Gastroesophageal sphincter (tissue), 3 donors: ENCODE measurements around the gene FAM47C.
"Not testable (repeated sequence)": the region's sequence is repeated elsewhere in the genome, so short reads cannot be mapped to it uniquely, and the experiment has no call there.

Source experiments
- POLR2A ChIP-seq, 2 donors: fragments of 450-650 bp; IDR thresholded peaks; one replicate each; pipeline ENCODE4 v1.6.1; 2017; ENCODE audit warnings: antibody characterized with exemption in 2 of 2, mild to moderate bottlenecking in 2 of 2, moderate library complexity in 1 of 2
- POLR2AphosphoS5 ChIP-seq: sonication (generic); formaldehyde crosslinking; IDR thresholded peaks from one replicate; pipeline ENCODE4 v1.6.1; 2017; ENCODE audit warnings: antibody characterized with exemption
- TF ChIP-seq, protein P1 (sequence below), 4 experiments: fragments of 200-600 bp in 2 of 4; fragments of 450-650 bp in 2 of 4; sonication (generic) in 1 of 4; IDR thresholded peaks; one replicate each; pipeline ENCODE4 v1.5.1; 2017 to 2019; ENCODE audit warnings: antibody characterized with exemption in 4 of 4, mild to moderate bottlenecking in 2 of 4, moderate library complexity in 2 of 4

DNA sequence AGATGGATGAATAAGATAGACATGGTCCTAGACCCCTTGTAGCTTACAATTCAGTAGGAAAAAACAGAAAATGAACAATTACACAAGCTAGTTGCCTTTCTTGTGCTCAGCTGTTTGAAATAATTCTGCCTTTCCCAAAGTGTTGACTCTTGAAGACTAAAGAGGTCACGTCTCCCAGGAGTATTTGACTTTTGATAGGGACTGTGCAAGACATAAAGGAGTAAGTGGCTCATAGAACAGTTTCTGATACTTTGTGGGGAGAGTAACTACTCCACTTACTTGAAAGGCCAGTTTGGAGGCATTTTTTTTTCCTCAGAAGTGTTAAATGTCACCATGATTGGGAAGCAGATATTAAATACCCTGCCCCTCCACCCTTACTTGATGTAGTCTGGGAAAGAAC lies 21.0 kb upstream of the FAM47C start:
- TF ChIP-seq, protein P1, sequence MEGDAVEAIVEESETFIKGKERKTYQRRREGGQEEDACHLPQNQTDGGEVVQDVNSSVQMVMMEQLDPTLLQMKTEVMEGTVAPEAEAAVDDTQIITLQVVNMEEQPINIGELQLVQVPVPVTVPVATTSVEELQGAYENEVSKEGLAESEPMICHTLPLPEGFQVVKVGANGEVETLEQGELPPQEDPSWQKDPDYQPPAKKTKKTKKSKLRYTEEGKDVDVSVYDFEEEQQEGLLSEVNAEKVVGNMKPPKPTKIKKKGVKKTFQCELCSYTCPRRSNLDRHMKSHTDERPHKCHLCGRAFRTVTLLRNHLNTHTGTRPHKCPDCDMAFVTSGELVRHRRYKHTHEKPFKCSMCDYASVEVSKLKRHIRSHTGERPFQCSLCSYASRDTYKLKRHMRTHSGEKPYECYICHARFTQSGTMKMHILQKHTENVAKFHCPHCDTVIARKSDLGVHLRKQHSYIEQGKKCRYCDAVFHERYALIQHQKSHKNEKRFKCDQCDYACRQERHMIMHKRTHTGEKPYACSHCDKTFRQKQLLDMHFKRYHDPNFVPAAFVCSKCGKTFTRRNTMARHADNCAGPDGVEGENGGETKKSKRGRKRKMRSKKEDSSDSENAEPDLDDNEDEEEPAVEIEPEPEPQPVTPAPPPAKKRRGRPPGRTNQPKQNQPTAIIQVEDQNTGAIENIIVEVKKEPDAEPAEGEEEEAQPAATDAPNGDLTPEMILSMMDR (IDR thresholded peaks at IDR 0.05), result not testable (repeated sequence)
- not testable (repeated sequence) for TF ChIP-seq POLR2A (IDR thresholded peaks at IDR 0.05); POLR2AphosphoS5
